Natural killer cell (primary cell): Measurements from ENCODE around the gene EPC1. TPM values are rescaled to one million over a fixed set of nuclear protein-coding genes. Genes with fewer than 3 reads are reported as not detected.
"Not testable (repeated sequence)": the region's sequence is repeated elsewhere in the genome, so short reads cannot be mapped to it uniquely, and the experiment has no call there.

Experiments used
- ATAC-seq, 3 donors: fragments of 150-1000 bp in 2 of 3; fragments of 200-7000 bp in 1 of 3; cut with Tn5 transposase; 1 replicate in 1 of 3; 2 replicates in 2 of 3; pipeline ENCODE4 v1.10.0; 2021; ENCODE audit warnings: mild to moderate bottlenecking in 2 of 3, moderate library complexity in 2 of 3
- DNase-seq, 2 donors: peaks; one replicate each; pipeline versions ENCODE4 v3.0.0 to v3.0.0-alpha.2; 2013 to 2021; ENCODE audit warnings: mixed read lengths in 1 of 2
- H3K27ac ChIP-seq: one replicate; pipeline ENCODE4 v1.5.1; 2013; ENCODE audit warnings: mild to moderate bottlenecking, low read length
- H3K27me3 ChIP-seq: one replicate; pipeline ENCODE4 v1.6.1; 2013; ENCODE audit warnings: low read length; ENCODE audit not compliant: control insufficient read depth, insufficient read depth
- H3K36me3 ChIP-seq: one replicate; pipeline ENCODE4 v1.6.1; 2013; ENCODE audit warnings: low read length; ENCODE audit not compliant: control insufficient read depth, insufficient read depth
- H3K4me1 ChIP-seq: one replicate; pipeline ENCODE4 v1.6.1; 2013; ENCODE audit warnings: low read length; ENCODE audit not compliant: control insufficient read depth, insufficient read depth
- H3K4me3 ChIP-seq: one replicate; pipeline ENCODE4 v1.5.1; 2013; ENCODE audit warnings: low read length
- H3K9me3 ChIP-seq: one replicate; pipeline ENCODE4 v1.6.1; 2013; ENCODE audit warnings: low read length; ENCODE audit not compliant: control insufficient read depth, insufficient read depth
- H3K27ac Mint-ChIP-seq, 2 donors: one replicate each; pipeline ENCODE4 v1.8.0; 2022; ENCODE audit warnings: mild to moderate bottlenecking in 2 of 2, mixed read lengths in 2 of 2, moderate library complexity in 1 of 2
- H3K27me3 Mint-ChIP-seq, 2 donors: one replicate each; pipeline ENCODE4 v1.8.0; 2022; ENCODE audit warnings: low read depth in 2 of 2, mixed read lengths in 2 of 2
- H3K36me3 Mint-ChIP-seq: one replicate; pipeline ENCODE4 v1.8.0; 2022; ENCODE audit warnings: mixed read lengths
- H3K4me1 Mint-ChIP-seq, 2 donors: one replicate each; pipeline ENCODE4 v1.8.0; 2022; ENCODE audit warnings: mixed read lengths in 2 of 2
- H3K4me3 Mint-ChIP-seq: one replicate; pipeline ENCODE4 v1.8.0; 2022; ENCODE audit warnings: mild to moderate bottlenecking, moderate library complexity, mixed read lengths
- H3K9me3 Mint-ChIP-seq, 2 donors: one replicate each; pipeline ENCODE4 v1.8.0; 2022; ENCODE audit warnings: mixed read lengths in 2 of 2
- WGBS: methylation state at CpG from one replicate; pipeline ENCODE4 v1.1.7; 2013; ENCODE audit warnings: missing lambda C conversion rate; ENCODE audit not compliant: insufficient coverage; 5-methylcytosine and 5-hydroxymethylcytosine counted together
- intact Hi-C: fragments of 100-400 bp; cut with micrococcal nuclease; formaldehyde crosslinking; loops from one replicate; pipeline ENCODE4 v1.14.2; 2022
- total RNA-seq, 4 donors: library from RNA; stranded (reverse); fragments of 120-200 nt in 1 of 4; gene quantifications; one replicate each; pipeline versions ENCODE4 v1.2.3 to v1.2.4, GENCODE V29; 2013 to 2022
- TF ChIP-seq, protein P1 (sequence below): fragments of 200-600 bp; IDR thresholded peaks from one replicate; pipeline ENCODE4 v1.8.0; 2022; ENCODE audit warnings: antibody characterized with exemption

The EPC1 gene
- total RNA-seq, 3 donors from 2014 or later (not counting 1 experiment from before 2014, with no cell fraction given) = 155 to 178 (median 161) TPM

DNA sequence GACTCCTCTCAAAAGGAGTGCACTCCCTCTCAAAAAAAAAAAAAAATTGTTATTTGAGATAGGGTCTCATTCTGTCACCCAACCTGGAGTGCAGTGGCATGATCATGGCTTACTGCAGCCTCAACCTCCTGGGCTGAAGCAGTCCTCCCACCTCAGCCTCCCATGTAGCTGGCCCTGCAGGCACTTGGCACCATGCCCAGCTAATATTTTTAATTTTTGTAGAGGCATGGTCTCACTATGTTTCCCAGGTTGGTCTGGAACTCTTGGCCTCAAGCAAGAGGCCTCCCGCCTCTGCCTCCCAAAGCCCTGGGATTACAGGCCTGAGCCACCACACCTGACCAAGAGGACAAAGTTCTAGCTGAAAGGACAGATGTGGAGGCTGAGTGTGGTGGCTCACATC, 120.3 kb downstream of the EPC1 start:
- Mint-ChIP-seq H3K36me3 (no peaks in the 10 kb centered on the region), H3K27me3 (peaks cover 8 to 9% of the 10 kb centered on the region in 2 donors), H3K27ac (no peak overlapping the region), H3K9me3 (no peaks in the 10 kb centered on the region), H3K4me1 (no peaks in the 10 kb centered on the region), H3K4me3 (no peak overlapping the region)
- intact Hi-C loops = no loop called here
- TF ChIP-seq, protein P1, sequence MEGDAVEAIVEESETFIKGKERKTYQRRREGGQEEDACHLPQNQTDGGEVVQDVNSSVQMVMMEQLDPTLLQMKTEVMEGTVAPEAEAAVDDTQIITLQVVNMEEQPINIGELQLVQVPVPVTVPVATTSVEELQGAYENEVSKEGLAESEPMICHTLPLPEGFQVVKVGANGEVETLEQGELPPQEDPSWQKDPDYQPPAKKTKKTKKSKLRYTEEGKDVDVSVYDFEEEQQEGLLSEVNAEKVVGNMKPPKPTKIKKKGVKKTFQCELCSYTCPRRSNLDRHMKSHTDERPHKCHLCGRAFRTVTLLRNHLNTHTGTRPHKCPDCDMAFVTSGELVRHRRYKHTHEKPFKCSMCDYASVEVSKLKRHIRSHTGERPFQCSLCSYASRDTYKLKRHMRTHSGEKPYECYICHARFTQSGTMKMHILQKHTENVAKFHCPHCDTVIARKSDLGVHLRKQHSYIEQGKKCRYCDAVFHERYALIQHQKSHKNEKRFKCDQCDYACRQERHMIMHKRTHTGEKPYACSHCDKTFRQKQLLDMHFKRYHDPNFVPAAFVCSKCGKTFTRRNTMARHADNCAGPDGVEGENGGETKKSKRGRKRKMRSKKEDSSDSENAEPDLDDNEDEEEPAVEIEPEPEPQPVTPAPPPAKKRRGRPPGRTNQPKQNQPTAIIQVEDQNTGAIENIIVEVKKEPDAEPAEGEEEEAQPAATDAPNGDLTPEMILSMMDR = no peak
- H3K9me3 ChIP-seq = no peaks in the 10 kb centered on the region
- H3K4me3 ChIP-seq = no peak overlapping the region
- 100% methylated on average over 1 of the region's 1 CpG for WGBS
- H3K4me1 ChIP-seq = no peaks in the 10 kb centered on the region
- ATAC-seq (no peak), DNase-seq (no peak)
- H3K27me3 ChIP-seq = no peaks in the 10 kb centered on the region
- no peaks in the 10 kb centered on the region for H3K36me3 ChIP-seq
- H3K27ac ChIP-seq = no peak overlapping the region

DNA sequence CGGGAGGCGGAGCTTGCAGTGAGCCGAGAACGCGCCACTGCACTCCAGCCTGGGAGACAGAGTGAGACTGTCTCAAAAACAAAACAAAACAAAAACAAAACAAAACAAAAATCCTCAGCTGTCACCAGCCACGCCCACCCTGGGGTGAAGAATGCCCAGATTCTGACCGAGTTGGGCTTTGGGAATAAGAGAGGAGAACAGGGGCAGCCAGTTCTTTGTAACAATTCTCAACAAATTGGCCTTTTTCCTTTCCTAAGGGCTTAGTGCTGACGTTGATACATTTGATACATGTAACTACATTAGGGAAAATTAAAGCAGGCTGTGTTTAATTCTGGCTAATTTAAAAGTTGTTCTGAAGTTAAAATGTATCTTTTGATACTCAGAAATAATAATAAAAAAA, 121.0 kb downstream of the EPC1 start:
- H3K27ac Mint-ChIP-seq = no peak overlapping the region
- H3K9me3 Mint-ChIP-seq = no peaks in the 10 kb centered on the region

DNA sequence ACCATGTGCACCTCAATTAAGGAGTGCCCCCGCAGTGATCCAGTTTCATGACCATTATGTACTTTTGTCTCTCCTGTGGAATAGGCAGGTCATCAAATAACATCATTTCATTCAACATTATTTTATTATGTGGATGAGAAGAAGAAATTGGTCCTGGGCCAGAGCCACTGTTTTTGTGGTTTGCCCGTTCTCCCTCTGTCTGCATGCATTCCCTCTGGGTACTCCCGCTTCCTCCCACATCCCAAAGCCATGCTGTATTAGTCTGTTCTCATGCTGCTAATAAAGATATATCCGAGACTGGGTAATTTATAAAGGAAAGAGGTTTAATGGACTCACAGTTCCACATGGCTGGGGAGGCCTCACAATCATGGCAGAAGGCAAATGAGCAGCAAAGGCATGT, 124.6 kb downstream of the EPC1 start:
- H3K36me3 ChIP-seq, H3K9me3 ChIP-seq, ATAC-seq, H3K27ac ChIP-seq, H3K27ac Mint-ChIP-seq, H3K9me3 Mint-ChIP-seq, DNase-seq, H3K4me3 Mint-ChIP-seq, H3K4me1 ChIP-seq, intact Hi-C loops, H3K4me3 ChIP-seq, H3K27me3 ChIP-seq, H3K4me1 Mint-ChIP-seq: not testable (repeated sequence)
- 79% methylated on average over 3 of the region's 4 CpGs for WGBS
- peaks cover 9 to 26% of the 10 kb centered on the region in 2 donors for H3K27me3 Mint-ChIP-seq
- H3K36me3 Mint-ChIP-seq = peaks cover 17% of the 10 kb centered on the region

More for the DNA sequence above, 121.0 kb downstream of the EPC1 start:
- peaks cover 8 to 9% of the 10 kb centered on the region in 2 donors for H3K27me3 Mint-ChIP-seq
- no peak overlapping the region for H3K4me3 ChIP-seq
- H3K36me3 ChIP-seq = no peaks in the 10 kb centered on the region
- H3K27ac ChIP-seq = no peak overlapping the region
- DNase-seq (no peak), ATAC-seq (no peak)
- no peaks in the 10 kb centered on the region for H3K36me3 Mint-ChIP-seq
- no peak overlapping the region for H3K4me3 Mint-ChIP-seq
- H3K27me3 ChIP-seq = no peaks in the 10 kb centered on the region
- H3K9me3 ChIP-seq = no peaks in the 10 kb centered on the region
- intact Hi-C loops = no loop called here
- no peaks in the 10 kb centered on the region for H3K4me1 ChIP-seq
- TF ChIP-seq, protein P1 = no peak
- H3K4me1 Mint-ChIP-seq = no peaks in the 10 kb centered on the region
- WGBS = 97% methylated on average over 7 of the region's 8 CpGs

DNA sequence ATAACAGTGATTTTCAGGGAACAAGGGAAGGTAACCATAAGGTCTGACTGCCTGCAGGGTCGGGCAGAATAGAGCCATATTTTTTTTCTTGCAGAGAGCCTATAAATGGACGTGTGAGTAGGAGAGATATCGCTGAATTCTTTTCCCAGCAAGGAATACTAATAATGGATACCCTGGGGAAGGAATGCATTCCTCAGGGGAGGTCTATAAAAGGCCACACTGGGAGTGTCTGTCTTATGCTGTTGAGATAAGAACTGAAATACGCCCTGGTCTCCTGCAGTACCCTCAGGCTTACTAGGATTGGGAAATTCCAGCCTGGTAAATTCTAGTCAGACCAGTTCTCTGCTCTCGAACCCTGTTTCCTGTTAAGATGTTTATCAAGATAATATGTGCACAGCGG, 127.8 kb downstream of the EPC1 start:
- H3K4me1 Mint-ChIP-seq, H3K4me3 Mint-ChIP-seq, H3K9me3 ChIP-seq, intact Hi-C loops, H3K27ac Mint-ChIP-seq, H3K27ac ChIP-seq, H3K27me3 ChIP-seq, H3K9me3 Mint-ChIP-seq, H3K4me1 ChIP-seq, H3K36me3 ChIP-seq, ATAC-seq, H3K4me3 ChIP-seq, DNase-seq: not testable (repeated sequence)
- H3K27me3 Mint-ChIP-seq = peaks cover 6 to 26% of the 10 kb centered on the region in 2 donors
- WGBS = 92% methylated on average over 6 of the region's 6 CpGs
- H3K36me3 Mint-ChIP-seq = peaks cover 17% of the 10 kb centered on the region

- H3K9me3 ChIP-seq, H3K36me3 ChIP-seq, H3K27ac Mint-ChIP-seq, H3K27ac ChIP-seq, H3K4me1 Mint-ChIP-seq, DNase-seq, H3K4me3 ChIP-seq, ATAC-seq, intact Hi-C loops, H3K4me3 Mint-ChIP-seq, H3K27me3 ChIP-seq, H3K4me1 ChIP-seq, H3K9me3 Mint-ChIP-seq: not testable (repeated sequence)
- WGBS = 62% methylated on average over 5 of the region's 5 CpGs
- H3K36me3 Mint-ChIP-seq = peaks cover 17% of the 10 kb centered on the region
- H3K27me3 Mint-ChIP-seq = peaks cover 10 to 25% of the 10 kb centered on the region in 2 donors
Measured at GRCh38 chr10:32218206-32219044, 128.5 kb downstream of the EPC1 start.
